Measurements from ENCODE around the gene STK25. TPM values are rescaled to one million over a fixed set of nuclear protein-coding genes. Genes with fewer than 3 reads are reported as not detected.

STK25 gene
- polyA plus RNA-seq (2013), result 92.7 TPM

GRCh38 chr2:241508240-241509154 is at the start of gene STK25:
Gene STK25, minus strand, starts transcription at chr2:241508584. Its CDS starts 549 bp downstream, at chr2:241508035.
- peak within 1 kb of the TSS in 1 of 2 experiments; percentile 73 for H3K27ac ChIP-seq (ENCODE audit: insufficient read depth in 1 of 2, low read depth in 1 of 2, low read length in 2 of 2, poor library complexity in 1 of 2, severe bottlenecking in 2 of 2)
- peak; percentile 98 to 99 (median 98) for DNase-seq
- H3K27me3 ChIP-seq (replicated peaks in 2 of 5; ENCODE audit: control insufficient read depth in 4 of 5, insufficient read depth in 5 of 5, low read length in 4 of 5), result peaks cover 0 to 2% (median 0%) of the 10 kb centered on the region in 5 experiments
- H3K4me3 ChIP-seq (ENCODE audit: control insufficient read depth in 1 of 7, extremely low read depth in 1 of 7, insufficient read depth in 4 of 7, low read depth in 2 of 7, low read length in 6 of 7), result peak within 1 kb of the TSS; percentile 52 to 86 (median 76)
- CTCF ChIA-PET, result interaction anchor here (1.9 kb wide), 1 partner anchor 10 kb away, joined by 4 read pairs; no protein-coding TSS in a partner anchor
- H3K4me1 ChIP-seq (ENCODE audit: control extremely low read depth in 1 of 4, control insufficient read depth in 4 of 4, insufficient read depth in 4 of 4, low read length in 3 of 4), result peaks cover 0 to 22% (median 21%) of the 10 kb centered on the region in 4 experiments
- under 1% methylated on average over 99 of the region's 122 CpGs for WGBS (ENCODE audit: insufficient coverage)
- peaks cover 0 to 4% (median 1%) of the 10 kb centered on the region in 4 experiments for H3K36me3 ChIP-seq (ENCODE audit: control insufficient read depth in 4 of 4, insufficient read depth in 4 of 4, low read length in 3 of 4)
- POLR2A ChIA-PET, result interaction anchor here (0.6 kb wide), 2 partner anchors 25 to 134 kb away, joined by 3 to 4 read pairs; no protein-coding TSS in a partner anchor
- H3K9me3 ChIP-seq (ENCODE audit: control extremely low read depth in 1 of 5, control insufficient read depth in 4 of 5, insufficient read depth in 2 of 5, low read depth in 1 of 5, low read length in 4 of 5), result no peaks in the 10 kb centered on the region

- CTCF ChIA-PET, result interaction anchor here (1.7 kb wide), 1 partner anchor 9 kb away, joined by 4 read pairs; no protein-coding TSS in a partner anchor
These were observed 48.4 kb upstream of the STK25 start for GRCh38 chr2:241556746-241557145.

DNA sequence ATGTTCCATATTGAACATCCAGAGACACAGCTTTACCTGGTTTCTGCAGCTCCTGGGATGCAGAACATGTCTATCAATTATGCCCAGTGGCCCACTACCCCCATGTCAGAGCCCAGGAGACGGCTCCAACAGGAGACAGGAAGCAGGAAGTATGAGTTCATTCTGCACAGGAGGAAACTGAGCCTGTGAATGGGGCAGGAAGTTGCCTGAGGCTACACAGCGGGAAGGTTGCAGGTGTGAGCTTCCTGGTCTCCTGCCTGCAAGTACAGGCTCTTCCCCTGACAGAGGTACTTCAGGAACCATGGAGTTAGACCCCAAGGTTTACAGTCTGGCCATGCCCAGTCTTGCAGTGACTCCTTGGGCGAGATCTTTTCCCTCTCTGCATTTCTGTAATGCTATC is 47.3 kb upstream of the STK25 start:
- DNase-seq, result no peak
- Histone ChIP-seq H3K9me3 (ENCODE audit: control extremely low read depth in 1 of 5, control insufficient read depth in 4 of 5, insufficient read depth in 2 of 5, low read depth in 1 of 5, low read length in 4 of 5) (peaks cover 1 to 33% (median 22%) of the 10 kb centered on the region in 5 experiments), H3K36me3 (ENCODE audit: control insufficient read depth in 4 of 4, insufficient read depth in 4 of 4, low read length in 3 of 4) (peaks cover 0 to 4% (median 0%) of the 10 kb centered on the region in 4 experiments), H3K27me3 (replicated peaks in 2 of 5; ENCODE audit: control insufficient read depth in 4 of 5, insufficient read depth in 5 of 5, low read length in 4 of 5) (peaks cover 3 to 86% (median 40%) of the 10 kb centered on the region in 5 experiments), H3K4me3 (ENCODE audit: control insufficient read depth in 1 of 7, extremely low read depth in 1 of 7, insufficient read depth in 4 of 7, low read depth in 2 of 7, low read length in 6 of 7) (no peak overlapping the region), H3K27ac (ENCODE audit: insufficient read depth in 1 of 2, low read depth in 1 of 2, low read length in 2 of 2, poor library complexity in 1 of 2, severe bottlenecking in 2 of 2) (no peak overlapping the region), H3K4me1 (ENCODE audit: control extremely low read depth in 1 of 4, control insufficient read depth in 4 of 4, insufficient read depth in 4 of 4, low read length in 3 of 4) (peaks cover 0 to 13% (median 10%) of the 10 kb centered on the region in 4 experiments)
- ChIA-PET CTCF (interaction anchor here (0.6 to 1.3 kb wide), 2 partner anchors 13 to 24 kb away, joined by 3 read pairs; no protein-coding TSS in a partner anchor), POLR2A (no interaction called here)
- WGBS (ENCODE audit: insufficient coverage), result 37% methylated on average over 3 of the region's 3 CpGs

More at GRCh38 chr2:241556746-241557145, 48.4 kb upstream of the STK25 start:
- Histone ChIP-seq H3K4me3 (ENCODE audit: control insufficient read depth in 1 of 7, extremely low read depth in 1 of 7, insufficient read depth in 4 of 7, low read depth in 2 of 7, low read length in 6 of 7) (no peak overlapping the region), H3K36me3 (ENCODE audit: control insufficient read depth in 4 of 4, insufficient read depth in 4 of 4, low read length in 3 of 4) (peaks cover 0 to 4% (median 0%) of the 10 kb centered on the region in 4 experiments), H3K27ac (ENCODE audit: insufficient read depth in 1 of 2, low read depth in 1 of 2, low read length in 2 of 2, poor library complexity in 1 of 2, severe bottlenecking in 2 of 2) (no peak overlapping the region), H3K4me1 (ENCODE audit: control extremely low read depth in 1 of 4, control insufficient read depth in 4 of 4, insufficient read depth in 4 of 4, low read length in 3 of 4) (peaks cover 0 to 13% (median 10%) of the 10 kb centered on the region in 4 experiments), H3K9me3 (ENCODE audit: control extremely low read depth in 1 of 5, control insufficient read depth in 4 of 5, insufficient read depth in 2 of 5, low read depth in 1 of 5, low read length in 4 of 5) (peaks cover 1 to 33% (median 22%) of the 10 kb centered on the region in 5 experiments), H3K27me3 (replicated peaks in 2 of 5; ENCODE audit: control insufficient read depth in 4 of 5, insufficient read depth in 5 of 5, low read length in 4 of 5) (peaks cover 3 to 81% (median 35%) of the 10 kb centered on the region in 5 experiments)
- DNase-seq, result peak in 1 of 3 donors; percentile 19
- POLR2A ChIA-PET, result no interaction called here

GRCh38 chr2:241554610-241555322 is 46.4 kb upstream of the STK25 start:
- H3K27me3 ChIP-seq (replicated peaks in 2 of 5; ENCODE audit: control insufficient read depth in 4 of 5, insufficient read depth in 5 of 5, low read length in 4 of 5), result peaks cover 3 to 83% (median 40%) of the 10 kb centered on the region in 5 experiments
- no peak for DNase-seq
- POLR2A ChIA-PET, result no interaction called here
- CTCF ChIA-PET, result no interaction called here
- H3K4me3 ChIP-seq (ENCODE audit: control insufficient read depth in 1 of 7, extremely low read depth in 1 of 7, insufficient read depth in 4 of 7, low read depth in 2 of 7, low read length in 6 of 7), result no peak overlapping the region
- H3K9me3 ChIP-seq (ENCODE audit: control extremely low read depth in 1 of 5, control insufficient read depth in 4 of 5, insufficient read depth in 2 of 5, low read depth in 1 of 5, low read length in 4 of 5), result peaks cover 1 to 33% (median 22%) of the 10 kb centered on the region in 5 experiments
- 92% methylated on average over 7 of the region's 7 CpGs for WGBS (ENCODE audit: insufficient coverage)
- H3K27ac ChIP-seq (ENCODE audit: insufficient read depth in 1 of 2, low read depth in 1 of 2, low read length in 2 of 2, poor library complexity in 1 of 2, severe bottlenecking in 2 of 2), result no peak overlapping the region
- H3K4me1 ChIP-seq (ENCODE audit: control extremely low read depth in 1 of 4, control insufficient read depth in 4 of 4, insufficient read depth in 4 of 4, low read length in 3 of 4), result peaks cover 0 to 13% (median 10%) of the 10 kb centered on the region in 4 experiments
- H3K36me3 ChIP-seq (ENCODE audit: control insufficient read depth in 4 of 4, insufficient read depth in 4 of 4, low read length in 3 of 4), result peaks cover 0 to 4% (median 0%) of the 10 kb centered on the region in 4 experiments

- Histone ChIP-seq H3K4me3 (ENCODE audit: control insufficient read depth in 1 of 7, extremely low read depth in 1 of 7, insufficient read depth in 4 of 7, low read depth in 2 of 7, low read length in 6 of 7) (no peak overlapping the region), H3K36me3 (ENCODE audit: control insufficient read depth in 4 of 4, insufficient read depth in 4 of 4, low read length in 3 of 4) (peaks cover 0 to 4% (median 0%) of the 10 kb centered on the region in 4 experiments), H3K27me3 (replicated peaks in 2 of 5; ENCODE audit: control insufficient read depth in 4 of 5, insufficient read depth in 5 of 5, low read length in 4 of 5) (peaks cover 3 to 83% (median 43%) of the 10 kb centered on the region in 5 experiments), H3K4me1 (ENCODE audit: control extremely low read depth in 1 of 4, control insufficient read depth in 4 of 4, insufficient read depth in 4 of 4, low read length in 3 of 4) (peaks cover 0 to 5% (median 3%) of the 10 kb centered on the region in 4 experiments), H3K27ac (ENCODE audit: insufficient read depth in 1 of 2, low read depth in 1 of 2, low read length in 2 of 2, poor library complexity in 1 of 2, severe bottlenecking in 2 of 2) (no peak overlapping the region), H3K9me3 (ENCODE audit: control extremely low read depth in 1 of 5, control insufficient read depth in 4 of 5, insufficient read depth in 2 of 5, low read depth in 1 of 5, low read length in 4 of 5) (peaks cover 1 to 33% (median 22%) of the 10 kb centered on the region in 5 experiments)
- ChIA-PET POLR2A (no interaction called here), CTCF (no interaction called here)
- no peak for DNase-seq
- 57% methylated on average over 6 of the region's 6 CpGs for WGBS (ENCODE audit: insufficient coverage)
These were observed 45.6 kb upstream of the STK25 start for GRCh38 chr2:241553981-241554380.

- ChIA-PET POLR2A (no interaction called here), CTCF (no interaction called here)
- H3K4me3 ChIP-seq (ENCODE audit: control insufficient read depth in 1 of 7, extremely low read depth in 1 of 7, insufficient read depth in 4 of 7, low read depth in 2 of 7, low read length in 6 of 7), result no peak overlapping the region
- H3K27me3 ChIP-seq (replicated peaks in 2 of 5; ENCODE audit: control insufficient read depth in 4 of 5, insufficient read depth in 5 of 5, low read length in 4 of 5), result peaks cover 3 to 83% (median 47%) of the 10 kb centered on the region in 5 experiments
- no peak overlapping the region for H3K27ac ChIP-seq (ENCODE audit: insufficient read depth in 1 of 2, low read depth in 1 of 2, low read length in 2 of 2, poor library complexity in 1 of 2, severe bottlenecking in 2 of 2)
- peaks cover 0 to 2% (median under 1%) of the 10 kb centered on the region in 4 experiments for H3K4me1 ChIP-seq (ENCODE audit: control extremely low read depth in 1 of 4, control insufficient read depth in 4 of 4, insufficient read depth in 4 of 4, low read length in 3 of 4)
- WGBS (ENCODE audit: insufficient coverage), result no CpG with 5 or more reads among the region's 12 CpGs
- H3K9me3 ChIP-seq (ENCODE audit: control extremely low read depth in 1 of 5, control insufficient read depth in 4 of 5, insufficient read depth in 2 of 5, low read depth in 1 of 5, low read length in 4 of 5), result peaks cover 1 to 33% (median 22%) of the 10 kb centered on the region in 5 experiments
- peaks cover 0 to 4% (median 0%) of the 10 kb centered on the region in 4 experiments for H3K36me3 ChIP-seq (ENCODE audit: control insufficient read depth in 4 of 4, insufficient read depth in 4 of 4, low read length in 3 of 4)
- DNase-seq, result no peak
These were observed 45.1 kb upstream of the STK25 start for GRCh38 chr2:241553512-241553830.
